A673 (cell line): ENCODE results near the gene KRT86.

Experiments
- EZH2 ChIP-seq: fragments of 200-600 bp; sonication (generic); IDR thresholded peaks from 2 replicates; pipeline ENCODE4 v1.6.1; 2017; ENCODE audit warnings: borderline replicate concordance, low read depth, mild to moderate bottlenecking, mixed read lengths, antibody characterized with exemption, low read length; ENCODE audit not compliant: poor library complexity, severe bottlenecking
- TF ChIP-seq, protein P1 (sequence below): fragments of 300-800, 200-600 bp; sonication (generic); conservative IDR thresholded peaks from 2 replicates; pipeline ENCODE4 v1.5.1; 2017; ENCODE audit warnings: low read depth, mild to moderate bottlenecking, antibody characterized with exemption, low read length, moderate library complexity, mixed read lengths

- TF ChIP-seq, protein P1, sequence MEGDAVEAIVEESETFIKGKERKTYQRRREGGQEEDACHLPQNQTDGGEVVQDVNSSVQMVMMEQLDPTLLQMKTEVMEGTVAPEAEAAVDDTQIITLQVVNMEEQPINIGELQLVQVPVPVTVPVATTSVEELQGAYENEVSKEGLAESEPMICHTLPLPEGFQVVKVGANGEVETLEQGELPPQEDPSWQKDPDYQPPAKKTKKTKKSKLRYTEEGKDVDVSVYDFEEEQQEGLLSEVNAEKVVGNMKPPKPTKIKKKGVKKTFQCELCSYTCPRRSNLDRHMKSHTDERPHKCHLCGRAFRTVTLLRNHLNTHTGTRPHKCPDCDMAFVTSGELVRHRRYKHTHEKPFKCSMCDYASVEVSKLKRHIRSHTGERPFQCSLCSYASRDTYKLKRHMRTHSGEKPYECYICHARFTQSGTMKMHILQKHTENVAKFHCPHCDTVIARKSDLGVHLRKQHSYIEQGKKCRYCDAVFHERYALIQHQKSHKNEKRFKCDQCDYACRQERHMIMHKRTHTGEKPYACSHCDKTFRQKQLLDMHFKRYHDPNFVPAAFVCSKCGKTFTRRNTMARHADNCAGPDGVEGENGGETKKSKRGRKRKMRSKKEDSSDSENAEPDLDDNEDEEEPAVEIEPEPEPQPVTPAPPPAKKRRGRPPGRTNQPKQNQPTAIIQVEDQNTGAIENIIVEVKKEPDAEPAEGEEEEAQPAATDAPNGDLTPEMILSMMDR = no peak
- TF ChIP-seq EZH2 = no peak
Measured at GRCh38 chr12:52280796-52281560, 6.5 kb downstream of the KRT86 start.
